ENCODE data around the gene NGLY1.

The NGLY1 gene

GRCh38 chr3:25818335-25818734, 35.1 kb upstream of the NGLY1 start:
- Histone ChIP-seq H4K20me1 (ENCODE audit: insufficient read depth) (no peaks in the 10 kb centered on the region), H3K79me2 (ENCODE audit: insufficient read depth, low read depth) (no peaks in the 10 kb centered on the region), H3K36me3 (ENCODE audit: insufficient read depth) (no peaks in the 10 kb centered on the region), H3K27me3 (ENCODE audit: insufficient read depth, low read depth) (no peaks in the 10 kb centered on the region), H2AFZ (ENCODE audit: low read depth) (no peak overlapping the region), H3K9ac (no peak overlapping the region), H3K4me1 (ENCODE audit: low read depth, poor library complexity, severe bottlenecking) (peaks cover 6% of the 10 kb centered on the region), H3K4me2 (no peak overlapping the region), H3K4me3 (IDR thresholded peaks at IDR 0.05; ENCODE audit: insufficient read depth, low read depth, low read length) (no peak overlapping the region), H3K27ac (no peak overlapping the region)
- TF ChIP-seq CTCF (conservative IDR thresholded peaks at IDR 0.05; ENCODE audit: low read depth, low read length) = no peak

GRCh38 chr3:25817638-25818037, 34.4 kb upstream of the NGLY1 start:
- no peak overlapping the region for H3K9ac ChIP-seq
- H2AFZ ChIP-seq (ENCODE audit: low read depth) = no peak overlapping the region
- no peaks in the 10 kb centered on the region for H3K79me2 ChIP-seq (ENCODE audit: insufficient read depth, low read depth)
- H3K27me3 ChIP-seq (ENCODE audit: insufficient read depth, low read depth) = no peaks in the 10 kb centered on the region
- no peak overlapping the region for H3K4me2 ChIP-seq
- peaks cover 6% of the 10 kb centered on the region for H3K4me1 ChIP-seq (ENCODE audit: low read depth, poor library complexity, severe bottlenecking)
- no peak for TF ChIP-seq CTCF (conservative IDR thresholded peaks at IDR 0.05; ENCODE audit: low read depth, low read length)
- no peak overlapping the region for H3K4me3 ChIP-seq (IDR thresholded peaks at IDR 0.05; ENCODE audit: insufficient read depth, low read depth, low read length)
- H3K27ac ChIP-seq = no peak overlapping the region
- no peaks in the 10 kb centered on the region for H3K36me3 ChIP-seq (ENCODE audit: insufficient read depth)
- H4K20me1 ChIP-seq (ENCODE audit: insufficient read depth) = no peaks in the 10 kb centered on the region

GRCh38 chr3:25817107-25817506, 33.9 kb upstream of the NGLY1 start:
- no peak for TF ChIP-seq CTCF (conservative IDR thresholded peaks at IDR 0.05; ENCODE audit: low read depth, low read length)
- Histone ChIP-seq H3K36me3 (ENCODE audit: insufficient read depth) (no peaks in the 10 kb centered on the region), H3K79me2 (ENCODE audit: insufficient read depth, low read depth) (no peaks in the 10 kb centered on the region), H3K27me3 (ENCODE audit: insufficient read depth, low read depth) (no peaks in the 10 kb centered on the region), H4K20me1 (ENCODE audit: insufficient read depth) (no peaks in the 10 kb centered on the region), H3K4me3 (IDR thresholded peaks at IDR 0.05; ENCODE audit: insufficient read depth, low read depth, low read length) (no peak overlapping the region), H3K27ac (no peak overlapping the region), H3K4me1 (ENCODE audit: low read depth, poor library complexity, severe bottlenecking) (peaks cover 6% of the 10 kb centered on the region), H2AFZ (ENCODE audit: low read depth) (no peak overlapping the region), H3K4me2 (no peak overlapping the region), H3K9ac (no peak overlapping the region)

- Histone ChIP-seq H3K4me1 (ENCODE audit: low read depth, poor library complexity, severe bottlenecking) (peaks cover 6% of the 10 kb centered on the region), H3K4me3 (IDR thresholded peaks at IDR 0.05; ENCODE audit: insufficient read depth, low read depth, low read length) (no peak overlapping the region), H3K9ac (no peak overlapping the region), H4K20me1 (ENCODE audit: insufficient read depth) (no peaks in the 10 kb centered on the region), H3K36me3 (ENCODE audit: insufficient read depth) (no peaks in the 10 kb centered on the region), H3K79me2 (ENCODE audit: insufficient read depth, low read depth) (no peaks in the 10 kb centered on the region), H3K4me2 (no peak overlapping the region), H3K27ac (no peak overlapping the region), H3K27me3 (ENCODE audit: insufficient read depth, low read depth) (no peaks in the 10 kb centered on the region), H2AFZ (ENCODE audit: low read depth) (no peak overlapping the region)
- TF ChIP-seq CTCF (conservative IDR thresholded peaks at IDR 0.05; ENCODE audit: low read depth, low read length) = no peak
Observed at GRCh38 chr3:25812644-25813043, 29.4 kb upstream of the NGLY1 start.
